ENCODE results near the gene SMYD5.

DNA sequence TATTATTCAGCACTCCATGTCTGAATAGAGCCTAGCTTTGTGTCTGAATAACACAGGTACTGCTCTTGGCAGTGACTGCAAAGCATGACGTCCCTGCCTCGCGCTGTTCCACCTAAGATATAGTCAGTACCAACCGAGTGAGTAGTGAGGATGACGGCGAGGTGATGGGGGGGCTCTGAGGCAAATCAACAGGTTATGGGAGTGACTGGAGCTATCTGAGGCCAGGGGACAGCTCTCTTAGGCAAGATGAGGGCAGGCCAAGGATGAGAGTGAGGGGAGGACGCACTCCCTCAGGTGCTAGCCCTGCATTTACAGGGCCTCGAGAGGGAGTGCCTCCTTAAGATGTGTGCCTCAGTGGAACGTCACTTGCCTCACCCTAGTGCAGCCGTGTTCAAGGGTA is 39.8 kb upstream of the SMYD5 start:
- no peak for TF ChIP-seq POLR2A (IDR thresholded peaks at IDR 0.05; ENCODE audit: low read length)
- TF ChIP-seq GATA1 (IDR thresholded peaks at IDR 0.05; ENCODE audit: low read depth, low read length) = no peak
